GM18909 (cell line): ENCODE results near the gene GABRB3.
"Not testable (repeated sequence)": the region's sequence is repeated elsewhere in the genome, so short reads cannot be mapped to it uniquely, and the experiment has no call there.

Experiments
- ATAC-seq: cut with Tn5 transposase; IDR thresholded peaks from one replicate; pipeline ENCODE4 v1.9.1; 2021; ENCODE audit warnings: mild to moderate bottlenecking; ENCODE audit not compliant: unreplicated experiment, poor library complexity

The GABRB3 gene

GRCh38 chr15:26738996-26739395 is 33.9 kb downstream of the GABRB3 start:
- no peak for ATAC-seq

GRCh38 chr15:26736502-26737248 is 36.2 kb downstream of the GABRB3 start:
- no peak for ATAC-seq

DNA sequence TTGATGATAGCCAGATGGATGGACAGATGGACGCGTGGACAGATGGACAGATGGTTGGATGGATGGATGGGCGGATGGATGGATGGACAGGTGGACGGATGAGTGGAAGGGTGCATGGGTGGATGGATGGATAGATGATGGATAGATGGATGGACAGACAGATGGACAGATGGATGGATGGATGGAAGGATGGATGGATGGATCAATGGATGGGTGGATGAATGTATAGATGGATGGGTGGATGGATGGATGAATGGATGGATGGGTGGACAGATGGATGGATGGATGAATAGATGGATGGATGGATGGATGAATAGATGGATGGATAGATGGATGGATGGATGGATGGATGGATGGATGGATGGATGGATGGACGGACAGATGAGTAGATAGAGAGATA is 40.9 kb downstream of the GABRB3 start:
- no peak for ATAC-seq

DNA sequence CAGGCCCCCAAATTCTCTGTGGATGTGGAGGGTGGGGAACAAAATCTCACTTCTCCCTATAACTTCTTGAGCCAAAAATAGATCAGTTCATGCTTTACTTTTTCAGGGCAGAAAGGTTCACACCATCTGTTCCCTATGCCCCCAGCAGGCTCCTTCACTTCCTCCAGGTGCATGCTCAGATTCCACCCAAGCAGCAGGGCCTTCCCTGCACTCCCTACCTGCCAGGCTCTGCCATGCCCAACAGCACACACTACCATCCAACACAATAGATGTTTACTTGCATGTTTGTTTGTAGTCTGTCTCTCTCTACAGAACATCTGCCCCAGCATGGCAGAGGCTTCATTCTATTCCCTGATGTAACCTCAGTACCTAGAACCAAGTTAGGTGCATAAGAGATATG is 43.3 kb downstream of the GABRB3 start:
- ATAC-seq: no peak

GRCh38 chr15:26729030-26729429 is 43.8 kb downstream of the GABRB3 start:
- no peak for ATAC-seq

GRCh38 chr15:26724381-26725150 is 48.3 kb downstream of the GABRB3 start:
- ATAC-seq: no peak

DNA sequence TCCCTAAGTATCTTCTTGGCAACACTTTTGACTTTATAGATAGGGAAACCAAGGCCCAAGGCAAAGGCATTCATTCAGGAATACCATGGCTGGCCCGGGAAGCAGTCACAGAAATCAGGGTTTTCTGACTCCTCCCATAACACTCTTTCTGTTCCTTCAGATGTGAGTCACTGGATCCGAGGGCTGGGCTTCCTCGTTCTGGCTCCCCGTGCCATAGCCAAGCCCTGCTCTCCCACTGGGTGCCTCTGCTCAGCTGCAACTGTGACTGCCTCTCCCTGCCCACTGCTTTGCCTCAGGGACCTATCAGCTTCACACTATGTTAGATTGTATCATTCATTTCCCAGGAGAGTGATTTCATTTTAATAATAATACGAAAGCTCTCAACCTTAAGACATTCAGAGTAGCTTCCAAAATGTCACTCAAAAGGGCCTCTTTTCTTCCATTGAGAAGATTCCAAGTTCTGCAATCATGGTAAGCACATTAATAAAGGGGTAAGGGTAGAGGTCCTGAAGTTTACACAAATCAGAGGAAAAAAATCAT is 50.2 kb downstream of the GABRB3 start:
- ATAC-seq: no peak

- no peak for ATAC-seq
These were observed 51.5 kb downstream of the GABRB3 start for GRCh38 chr15:26721232-26721967.

GRCh38 chr15:26720546-26720945 is 52.3 kb downstream of the GABRB3 start:
- no peak for ATAC-seq

GRCh38 chr15:26719866-26720265 is 53.0 kb downstream of the GABRB3 start:
- not testable (repeated sequence) for ATAC-seq

DNA sequence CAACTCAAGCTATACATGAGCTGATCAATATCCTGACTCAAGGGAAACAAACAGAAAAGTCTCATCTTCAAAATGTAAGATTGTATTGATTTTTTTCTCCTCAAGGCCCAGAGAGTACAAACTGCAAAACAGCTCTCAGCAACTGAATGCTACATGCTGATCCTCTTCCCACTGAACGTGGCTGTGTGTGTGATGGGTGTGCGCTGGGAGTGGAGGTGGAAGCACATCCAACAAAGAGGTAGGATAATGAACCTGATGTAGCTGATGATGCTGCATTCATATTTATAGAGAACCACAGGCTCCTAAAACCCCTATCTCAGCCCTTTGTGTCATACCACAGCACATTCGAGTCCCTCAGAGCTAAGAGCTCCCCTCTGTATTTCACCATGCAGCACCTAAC is 56.8 kb downstream of the GABRB3 start:
- no peak for ATAC-seq

- no peak for ATAC-seq
These were observed 59.4 kb downstream of the GABRB3 start for GRCh38 chr15:26713498-26713897.

GRCh38 chr15:26712335-26712734 is 60.5 kb downstream of the GABRB3 start:
- no peak for ATAC-seq

GRCh38 chr15:26711445-26711844 is 61.4 kb downstream of the GABRB3 start:
- no peak for ATAC-seq

DNA sequence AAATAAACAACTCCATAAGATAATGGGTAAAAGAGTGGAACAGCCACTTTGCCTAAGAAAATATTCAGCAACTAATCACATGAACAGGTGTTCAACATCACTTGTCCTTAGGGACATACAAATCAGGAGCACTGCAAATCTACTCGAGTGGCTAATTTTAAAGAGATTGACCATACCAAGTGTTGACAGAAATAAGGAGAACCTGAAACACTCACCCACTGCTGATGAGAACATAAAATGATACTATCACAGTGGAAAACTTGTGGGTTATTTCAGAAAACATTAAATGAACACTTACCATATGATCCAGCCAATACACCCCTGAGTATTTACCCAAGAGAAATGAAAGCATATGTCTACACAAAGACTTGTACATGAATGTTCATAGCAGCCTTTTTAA is 70.5 kb downstream of the GABRB3 start:
- no peak for ATAC-seq

DNA sequence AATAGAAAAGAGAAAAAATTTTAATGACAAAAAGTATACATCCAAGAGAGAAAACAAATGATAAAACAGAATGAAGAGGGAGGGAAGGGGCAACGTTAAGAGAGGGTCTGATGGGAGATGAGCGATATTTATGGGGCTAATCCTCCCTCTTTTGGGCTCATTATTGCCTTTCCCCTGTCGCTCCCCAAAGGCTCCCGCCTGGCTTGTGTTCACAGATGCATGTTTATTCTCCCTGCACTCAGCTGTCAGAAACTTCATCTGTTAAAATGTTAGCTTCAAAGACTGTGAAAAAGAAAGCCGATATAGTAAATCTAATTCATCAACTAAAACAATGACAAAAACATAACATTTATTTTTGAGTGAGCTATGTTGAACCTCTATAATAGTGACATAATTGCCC is 74.3 kb downstream of the GABRB3 start:
- ATAC-seq: no peak

- ATAC-seq: no peak
These were observed 75.0 kb downstream of the GABRB3 start for GRCh38 chr15:26697913-26698312.

DNA sequence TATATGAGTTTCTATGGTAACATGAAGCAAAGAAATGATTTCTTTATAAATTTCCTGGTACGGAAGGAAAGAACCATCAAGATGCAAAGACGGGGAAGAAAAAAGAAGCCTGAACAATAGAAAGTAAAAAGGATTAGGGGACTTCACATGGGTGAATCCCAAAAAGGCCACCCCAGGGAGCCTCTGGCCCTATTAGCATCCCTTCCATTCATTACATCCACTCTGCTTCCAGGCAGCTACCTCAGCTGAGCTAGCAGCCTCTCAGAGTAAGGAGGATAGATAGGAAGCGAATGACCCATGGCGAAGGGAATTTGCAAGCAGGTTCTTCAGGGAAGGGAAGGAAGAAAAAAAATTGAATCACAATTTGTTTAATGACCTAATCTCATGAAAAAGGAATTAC is 81.6 kb downstream of the GABRB3 start:
- ATAC-seq: no peak

GRCh38 chr15:26690778-26691177 is 82.1 kb downstream of the GABRB3 start:
- no peak for ATAC-seq

- no peak for ATAC-seq
These were observed 83.4 kb downstream of the GABRB3 start for GRCh38 chr15:26689462-26689861.
